ENCODE measurements around the gene CPNE2. TPM values are rescaled to one million over a fixed set of nuclear protein-coding genes. Genes with fewer than 3 reads are reported as not detected.
"Not testable (repeated sequence)": the region's sequence is repeated elsewhere in the genome, so short reads cannot be mapped to it uniquely, and the experiment has no call there.

Gene CPNE2
- total RNA-seq, 4 donors from 2014 or later = 18.0 to 38.7 (median 27.8) TPM

- H3K27ac ChIP-seq = no peak overlapping the region
- H3K4me3 ChIP-seq = no peak overlapping the region
- no peaks in the 10 kb centered on the region for H3K27me3 ChIP-seq
- no peak for ATAC-seq
- no peaks in the 10 kb centered on the region for H3K9me3 ChIP-seq
- H3K36me3 ChIP-seq = peaks cover 0 to 32% of the 10 kb centered on the region in 2 donors
- 83 to 98% methylated on average over 6 to 7 of the region's 7 CpGs for WGBS, 2 donors (ENCODE audit: low coverage in 1 of 2)
- TF ChIP-seq POLR2AphosphoS5 (IDR thresholded peaks at IDR 0.05) = no peak
- no peak for TF ChIP-seq EP300 (IDR thresholded peaks at IDR 0.05)
- no peak for TF ChIP-seq POLR2A (IDR thresholded peaks at IDR 0.05)
- no peak for TF ChIP-seq CTCF (IDR thresholded peaks at IDR 0.05)
- no peaks in the 10 kb centered on the region for H3K4me1 ChIP-seq
Observed at GRCh38 chr16:57069053-57069452, 23.3 kb upstream of the CPNE2 start.

GRCh38 chr16:57069635-57070370, 22.6 kb upstream of the CPNE2 start:
- Histone ChIP-seq H3K27me3 (no peaks in the 10 kb centered on the region), H3K4me1 (no peaks in the 10 kb centered on the region), H3K9me3 (no peaks in the 10 kb centered on the region), H3K36me3 (peaks cover 0 to 38% of the 10 kb centered on the region in 2 donors), H3K27ac (no peak overlapping the region), H3K4me3 (no peak overlapping the region)
- no peak for ATAC-seq
- no peak for TF ChIP-seq CTCF (IDR thresholded peaks at IDR 0.05)
- no peak for TF ChIP-seq POLR2A (IDR thresholded peaks at IDR 0.05)
- no peak for TF ChIP-seq EP300 (IDR thresholded peaks at IDR 0.05)
- TF ChIP-seq POLR2AphosphoS5 (IDR thresholded peaks at IDR 0.05) = no peak
- 83 to 87% methylated on average over 1 to 4 of the region's 8 CpGs for WGBS, 2 donors (ENCODE audit: low coverage in 1 of 2)

DNA sequence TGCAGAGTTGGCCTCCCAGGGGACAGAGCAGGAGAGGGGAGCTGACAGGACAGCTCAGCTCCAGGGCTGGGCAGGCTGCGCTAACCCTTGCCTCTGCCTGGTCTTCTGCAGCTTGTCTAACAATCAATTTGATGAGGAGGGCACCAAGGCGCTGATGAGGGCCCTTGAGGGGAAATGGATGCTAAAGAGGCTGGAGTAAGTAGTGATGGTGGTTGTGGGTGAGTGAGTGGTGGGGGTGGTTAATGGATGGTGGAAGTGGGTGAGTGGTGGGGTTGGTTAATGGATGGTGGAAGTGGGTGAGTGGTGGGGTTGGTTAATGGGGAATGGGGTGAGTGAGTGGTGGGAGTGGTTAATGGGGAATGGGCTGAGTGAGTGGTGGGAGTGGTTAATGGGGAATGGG, 22.0 kb upstream of the CPNE2 start:
- TF ChIP-seq POLR2AphosphoS5 (IDR thresholded peaks at IDR 0.05) (no peak), EP300 (IDR thresholded peaks at IDR 0.05) (no peak), CTCF (IDR thresholded peaks at IDR 0.05) (no peak), POLR2A (IDR thresholded peaks at IDR 0.05) (no peak)
- Histone ChIP-seq H3K36me3 (peaks cover 0 to 41% of the 10 kb centered on the region in 2 donors), H3K4me3 (no peak overlapping the region), H3K27ac (no peak overlapping the region), H3K4me1 (no peaks in the 10 kb centered on the region), H3K27me3 (no peaks in the 10 kb centered on the region), H3K9me3 (no peaks in the 10 kb centered on the region)
- 100% methylated on average over 2 of the region's 2 CpGs; no CpG with 5 or more reads in 1 of the 2 donors for WGBS, 2 donors (ENCODE audit: low coverage in 1 of 2)
- ATAC-seq = no peak

- not testable (repeated sequence) for ATAC-seq, H3K27ac ChIP-seq, H3K9me3 ChIP-seq, H3K4me1 ChIP-seq, H3K27me3 ChIP-seq, H3K4me3 ChIP-seq
- peaks cover 0 to 46% of the 10 kb centered on the region in 2 donors for H3K36me3 ChIP-seq
- WGBS, 2 donors (ENCODE audit: low coverage in 1 of 2) = 71 to 82% methylated on average over 4 of the region's 4 CpGs
Observed at GRCh38 chr16:57071081-57071732, 21.2 kb upstream of the CPNE2 start.

- 63 to 71% methylated on average over 3 of the region's 3 CpGs for WGBS, 2 donors (ENCODE audit: low coverage in 1 of 2)
- H3K9me3 ChIP-seq = no peaks in the 10 kb centered on the region
- H3K36me3 ChIP-seq = peaks cover 0 to 51% of the 10 kb centered on the region in 2 donors
- no peaks in the 10 kb centered on the region for H3K4me1 ChIP-seq
- no peaks in the 10 kb centered on the region for H3K27me3 ChIP-seq
- H3K4me3 ChIP-seq = no peak overlapping the region
- ATAC-seq = peak; percentile 54
- TF ChIP-seq POLR2A (IDR thresholded peaks at IDR 0.05) = no peak
- no peak for TF ChIP-seq EP300 (IDR thresholded peaks at IDR 0.05)
- no peak for TF ChIP-seq CTCF (IDR thresholded peaks at IDR 0.05)
- TF ChIP-seq POLR2AphosphoS5 (IDR thresholded peaks at IDR 0.05) = no peak
- H3K27ac ChIP-seq = no peak overlapping the region
Observed at GRCh38 chr16:57071831-57072582, 20.4 kb upstream of the CPNE2 start.
